GM13977 (cell line): Measurements from ENCODE around the gene LRIG3.

Experiments used
- DNase-seq: peaks from one replicate; pipeline ENCODE4 v3.0.0; 2012; ENCODE audit warnings: low spot score
- CTCF ChIP-seq: IDR thresholded peaks from 2 replicates; pipeline ENCODE4 v1.5.1; 2012; ENCODE audit warnings: mild to moderate bottlenecking, control low read depth; ENCODE audit not compliant: insufficient read depth; ENCODE audit errors: extremely low read depth, missing control alignments
- in situ Hi-C: fragments of 300-500 bp; cut with MboI; formaldehyde crosslinking; loops from one replicate; pipeline ENCODE4 v1.12.0; 2022; ENCODE audit warnings: low sequenced_read_pairs, low pct_unique_long_range_greater_than_20kb, mixed read lengths, inconsistent platforms; ENCODE audit not compliant: unreplicated experiment

LRIG3 gene

DNA sequence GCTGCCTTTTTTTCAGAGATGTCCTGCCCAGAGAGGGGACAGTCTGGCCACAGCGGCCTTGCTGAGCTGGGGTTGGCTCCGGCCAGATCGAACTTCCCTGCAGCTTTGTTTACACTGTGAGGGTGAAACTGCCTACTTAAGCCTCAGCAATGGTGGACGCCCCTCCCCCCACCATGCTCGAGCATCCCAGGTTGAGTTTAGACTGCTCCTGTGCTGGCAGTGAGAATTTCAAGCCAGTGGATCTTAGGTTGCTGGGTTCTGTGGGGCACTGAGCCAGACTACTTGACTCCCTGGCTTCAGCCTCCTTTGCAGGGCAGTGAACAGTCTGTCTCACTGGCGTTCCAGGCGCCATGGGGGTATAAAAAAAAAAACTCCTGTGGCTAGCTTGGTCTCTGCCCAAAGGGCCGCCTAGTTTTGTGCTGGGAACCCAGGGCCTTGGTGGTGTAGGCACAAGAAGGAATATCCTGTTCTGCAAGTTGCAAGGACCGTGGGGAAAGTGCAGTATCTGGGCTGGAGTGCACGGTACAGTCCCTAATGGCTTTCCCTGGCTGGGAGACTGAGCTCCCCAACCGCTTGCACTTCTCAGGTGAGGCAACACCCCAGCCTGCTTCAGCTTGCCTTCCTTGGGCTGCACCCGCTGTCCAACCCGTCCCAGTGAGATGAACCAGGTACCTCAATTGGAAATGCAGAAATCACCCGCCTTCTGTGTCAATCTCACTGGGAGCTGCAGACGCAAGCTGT lies 79.1 kb downstream of the LRIG3 start:
- in situ Hi-C loops = no loop called here
- DNase-seq = no peak
- no peak for TF ChIP-seq CTCF

GRCh38 chr12:58833853-58834252 lies 86.5 kb downstream of the LRIG3 start:
- in situ Hi-C loops = no loop called here
- TF ChIP-seq CTCF = no peak

GRCh38 chr12:58832920-58833319 lies 87.4 kb downstream of the LRIG3 start:
- in situ Hi-C loops = no loop called here
- DNase-seq = no peak
- TF ChIP-seq CTCF = no peak

More at GRCh38 chr12:58833853-58834252, 86.5 kb downstream of the LRIG3 start:
- DNase-seq = no peak
